A673 (cell line): Measurements from ENCODE around the gene COL5A1.

Source experiments
- EZH2 ChIP-seq: fragments of 200-600 bp; sonication (generic); IDR thresholded peaks from 2 replicates; pipeline ENCODE4 v1.6.1; 2017; ENCODE audit warnings: borderline replicate concordance, low read depth, mild to moderate bottlenecking, mixed read lengths, antibody characterized with exemption, low read length; ENCODE audit not compliant: poor library complexity, severe bottlenecking
- TF ChIP-seq, protein P1 (sequence below): fragments of 300-800, 200-600 bp; sonication (generic); conservative IDR thresholded peaks from 2 replicates; pipeline ENCODE4 v1.5.1; 2017; ENCODE audit warnings: low read depth, mild to moderate bottlenecking, antibody characterized with exemption, low read length, moderate library complexity, mixed read lengths

- TF ChIP-seq, protein P1, sequence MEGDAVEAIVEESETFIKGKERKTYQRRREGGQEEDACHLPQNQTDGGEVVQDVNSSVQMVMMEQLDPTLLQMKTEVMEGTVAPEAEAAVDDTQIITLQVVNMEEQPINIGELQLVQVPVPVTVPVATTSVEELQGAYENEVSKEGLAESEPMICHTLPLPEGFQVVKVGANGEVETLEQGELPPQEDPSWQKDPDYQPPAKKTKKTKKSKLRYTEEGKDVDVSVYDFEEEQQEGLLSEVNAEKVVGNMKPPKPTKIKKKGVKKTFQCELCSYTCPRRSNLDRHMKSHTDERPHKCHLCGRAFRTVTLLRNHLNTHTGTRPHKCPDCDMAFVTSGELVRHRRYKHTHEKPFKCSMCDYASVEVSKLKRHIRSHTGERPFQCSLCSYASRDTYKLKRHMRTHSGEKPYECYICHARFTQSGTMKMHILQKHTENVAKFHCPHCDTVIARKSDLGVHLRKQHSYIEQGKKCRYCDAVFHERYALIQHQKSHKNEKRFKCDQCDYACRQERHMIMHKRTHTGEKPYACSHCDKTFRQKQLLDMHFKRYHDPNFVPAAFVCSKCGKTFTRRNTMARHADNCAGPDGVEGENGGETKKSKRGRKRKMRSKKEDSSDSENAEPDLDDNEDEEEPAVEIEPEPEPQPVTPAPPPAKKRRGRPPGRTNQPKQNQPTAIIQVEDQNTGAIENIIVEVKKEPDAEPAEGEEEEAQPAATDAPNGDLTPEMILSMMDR, result no peak
- no peak for TF ChIP-seq EZH2
Observed at GRCh38 chr9:134804871-134805270, 163.3 kb downstream of the COL5A1 start.
